ENCODE results near the gene SUPT6H. TPM values are rescaled to one million over a fixed set of nuclear protein-coding genes. Genes with fewer than 3 reads are reported as not detected.

SUPT6H gene
- total RNA-seq, 1 donor from 2014 or later: 106 TPM

GRCh38 chr17:28748852-28749515, 87.0 kb downstream of the SUPT6H start:
- DNase-seq (ENCODE audit: low spot score): no peak
- H3K27me3 Mint-ChIP-seq (ENCODE audit: insufficient read depth): no peaks in the 10 kb centered on the region
- H3K4me1 Mint-ChIP-seq (ENCODE audit: low read depth): peaks cover 21% of the 10 kb centered on the region
- peak overlapping the region; percentile 29 for H3K27ac Mint-ChIP-seq
- H3K36me3 Mint-ChIP-seq (ENCODE audit: low read depth): peaks cover 34% of the 10 kb centered on the region
- no peak overlapping the region for H3K4me3 Mint-ChIP-seq
- H3K9me3 Mint-ChIP-seq: no peaks in the 10 kb centered on the region
- intact Hi-C loops (cut with micrococcal nuclease): no loop called here

GRCh38 chr17:28749516-28750177, 87.6 kb downstream of the SUPT6H start:
- H3K4me3 Mint-ChIP-seq: peak overlapping the region; percentile 11
- H3K4me1 Mint-ChIP-seq (ENCODE audit: low read depth): peaks cover 21% of the 10 kb centered on the region
- DNase-seq (ENCODE audit: low spot score): no peak
- peaks cover 34% of the 10 kb centered on the region for H3K36me3 Mint-ChIP-seq (ENCODE audit: low read depth)
- no peaks in the 10 kb centered on the region for H3K9me3 Mint-ChIP-seq
- no peak overlapping the region for H3K27ac Mint-ChIP-seq
- H3K27me3 Mint-ChIP-seq (ENCODE audit: insufficient read depth): no peaks in the 10 kb centered on the region
- intact Hi-C loops (cut with micrococcal nuclease): loop anchor here (1.0 kb wide), 2 partner anchors 22 to 105 kb away; no protein-coding TSS in a partner anchor

GRCh38 chr17:28750178-28751047, 88.4 kb downstream of the SUPT6H start:
- DNase-seq (ENCODE audit: low spot score): peak; percentile 82
- H3K4me3 Mint-ChIP-seq: peak overlapping the region; percentile 11
- no peaks in the 10 kb centered on the region for H3K9me3 Mint-ChIP-seq
- peaks cover 32% of the 10 kb centered on the region for H3K36me3 Mint-ChIP-seq (ENCODE audit: low read depth)
- peaks cover 21% of the 10 kb centered on the region for H3K4me1 Mint-ChIP-seq (ENCODE audit: low read depth)
- no peak overlapping the region for H3K27ac Mint-ChIP-seq
- no peaks in the 10 kb centered on the region for H3K27me3 Mint-ChIP-seq (ENCODE audit: insufficient read depth)
- intact Hi-C loops (cut with micrococcal nuclease): loop anchor here (1.0 kb wide), 2 partner anchors 23 to 106 kb away; no protein-coding TSS in a partner anchor

DNA sequence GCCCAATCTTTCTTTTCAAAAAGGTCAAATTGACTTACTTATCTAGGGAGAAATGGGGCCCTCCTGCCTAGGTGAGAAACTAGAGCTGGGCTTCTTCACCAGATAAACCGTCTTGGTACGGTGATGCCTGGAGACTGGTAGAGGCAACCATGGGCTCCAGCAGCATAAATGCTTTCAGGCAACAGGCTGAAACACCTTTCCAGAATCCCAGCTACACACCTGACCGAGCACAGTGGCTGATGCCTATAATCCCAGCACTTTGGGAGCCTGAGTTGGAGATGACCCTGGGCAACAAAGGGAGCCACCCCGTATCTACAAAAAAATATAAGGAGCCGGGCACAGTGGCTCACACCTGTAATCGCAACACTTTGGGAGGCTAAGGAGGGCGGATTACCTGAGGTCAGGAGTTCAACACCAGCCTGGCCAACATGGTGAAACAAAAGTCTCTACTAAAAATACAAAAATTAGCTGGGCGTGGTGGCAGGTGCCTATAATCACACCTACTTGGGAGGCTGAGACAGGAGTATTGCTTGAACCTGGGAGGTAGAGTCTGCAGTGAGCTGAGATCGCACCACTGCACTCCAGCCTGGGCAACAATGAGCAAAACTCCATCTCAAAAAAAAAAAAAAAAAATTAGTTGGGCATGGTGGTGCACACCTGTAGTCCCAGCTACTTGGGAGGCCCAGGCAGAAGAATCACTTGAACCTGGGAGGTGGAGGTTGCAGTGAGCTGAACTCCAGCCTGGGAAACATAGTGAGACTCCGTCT, 89.8 kb downstream of the SUPT6H start:
- H3K9me3 Mint-ChIP-seq: no peaks in the 10 kb centered on the region
- peaks cover 8% of the 10 kb centered on the region for H3K4me1 Mint-ChIP-seq (ENCODE audit: low read depth)
- intact Hi-C loops (cut with micrococcal nuclease): no loop called here
- no peaks in the 10 kb centered on the region for H3K27me3 Mint-ChIP-seq (ENCODE audit: insufficient read depth)
- no peak overlapping the region for H3K27ac Mint-ChIP-seq
- H3K4me3 Mint-ChIP-seq: no peak overlapping the region
- DNase-seq (ENCODE audit: low spot score): no peak
- H3K36me3 Mint-ChIP-seq (ENCODE audit: low read depth): peaks cover 36% of the 10 kb centered on the region

Other genes starting within 250 kb of the SUPT6H start
- not detected in 2 replicates for gene SLC13A2, start 188.6 kb upstream of the SUPT6H start, total RNA-seq
- not detected in 2 replicates for gene FOXN1, start 155.9 kb upstream of the SUPT6H start, total RNA-seq
- gene UNC119, start 109.6 kb upstream of the SUPT6H start, total RNA-seq: 63.3 and 63.9 TPM in 2 replicates
- 57.8 and 61.2 TPM in 2 replicates for gene PIGS, start 90.7 kb upstream of the SUPT6H start, total RNA-seq
- gene ALDOC, start 85.3 kb upstream of the SUPT6H start, total RNA-seq: 44.0 and 47.6 TPM in 2 replicates
- gene SPAG5, start 63.2 kb upstream of the SUPT6H start, total RNA-seq: 81.9 and 83.1 TPM in 2 replicates
- gene RSKR, start 48.0 kb upstream of the SUPT6H start, total RNA-seq: 38.4 and 42.9 TPM in 2 replicates
- gene BLTP2, start 17.0 kb upstream of the SUPT6H start, total RNA-seq: 210 and 212 TPM in 2 replicates
- gene SDF2, start 299 bp upstream of the SUPT6H start, total RNA-seq: 47.9 and 51.0 TPM in 2 replicates
- gene PROCA1, start 49.7 kb downstream of the SUPT6H start, total RNA-seq: 4.4 and 5.2 TPM in 2 replicates
- 17.6 and 18.2 TPM in 2 replicates for gene RAB34, start 55.7 kb downstream of the SUPT6H start, total RNA-seq
- 1,513 and 1,534 TPM in 2 replicates for gene RPL23A, start 57.8 kb downstream of the SUPT6H start, total RNA-seq
- gene TLCD1, start 64.0 kb downstream of the SUPT6H start, total RNA-seq: 9.5 and 11.5 TPM in 2 replicates
- gene NEK8, start 66.6 kb downstream of the SUPT6H start, total RNA-seq: 5.2 and 5.4 TPM in 2 replicates
- gene TRAF4, start 81.8 kb downstream of the SUPT6H start, total RNA-seq: 178 and 182 TPM in 2 replicates
- 27.5 and 28.1 TPM in 2 replicates for gene FAM222B, start 180.6 kb downstream of the SUPT6H start, total RNA-seq
- 60.4 and 61.5 TPM in 2 replicates for gene ERAL1, start 192.8 kb downstream of the SUPT6H start, total RNA-seq
- gene FLOT2, start 235.5 kb downstream of the SUPT6H start, total RNA-seq: 92.2 and 98.8 TPM in 2 replicates
- gene DHRS13, start 240.9 kb downstream of the SUPT6H start, total RNA-seq: 34.6 and 34.9 TPM in 2 replicates